H1 (cell line): ENCODE results near the gene JUN. TPM values are rescaled to one million over a fixed set of nuclear protein-coding genes. Genes with fewer than 3 reads are reported as not detected.

Experiments used
- BACH1 ChIP-seq: IDR thresholded peaks from 2 replicates; pipeline ENCODE4 v1.6.1; 2012; ENCODE audit warnings: low read length, improper control_type of control experiment
- BCL11A ChIP-seq, 2 experiments: IDR thresholded peaks; one replicate each; pipeline ENCODE4 v1.6.1; 2011; ENCODE audit warnings: low read depth in 2 of 2, low read length in 2 of 2, mild to moderate bottlenecking in 2 of 2
- CBX8 ChIP-seq: fragments of 300-800, 300-1000 bp; sonication (generic); IDR thresholded peaks from 2 replicates; pipeline ENCODE4 v1.7.1; 2016; ENCODE audit warnings: low read depth, low read length, borderline replicate concordance
- CEBPB ChIP-seq: IDR thresholded peaks from 2 replicates; pipeline ENCODE4 v1.6.1; 2012; ENCODE audit warnings: low read depth, low read length
- CHD2 ChIP-seq: IDR thresholded peaks from 2 replicates; pipeline ENCODE4 v1.6.1; 2012; ENCODE audit warnings: low read length, improper control_type of control experiment
- CREB1 ChIP-seq: IDR thresholded peaks from 2 replicates; pipeline ENCODE4 v1.6.1; 2012; ENCODE audit warnings: inconsistent platforms
- CTBP2 ChIP-seq: IDR thresholded peaks from 2 replicates; pipeline ENCODE4 v1.7.0; 2011; ENCODE audit warnings: borderline replicate concordance, mild to moderate bottlenecking, moderate library complexity, mixed read lengths, low read length; ENCODE audit not compliant: insufficient read depth, insufficient read length
- EZH2 ChIP-seq: fragments of 200-600 bp; sonication (generic); IDR thresholded peaks from 2 replicates; pipeline ENCODE4 v1.7.1; 2012; ENCODE audit warnings: low read depth, mild to moderate bottlenecking, moderate library complexity, low read length, inconsistent platforms; ENCODE audit not compliant: severe bottlenecking
- GABPA ChIP-seq: IDR thresholded peaks from 2 replicates; pipeline ENCODE4 v1.6.1; 2011; ENCODE audit warnings: mild to moderate bottlenecking, low read length, moderate library complexity, borderline replicate concordance; ENCODE audit not compliant: insufficient read depth
- GTF2F1 ChIP-seq: IDR thresholded peaks from 2 replicates; pipeline ENCODE4 v1.6.1; 2012; ENCODE audit warnings: low read depth, low read length, improper control_type of control experiment, borderline replicate concordance
- HDAC2 ChIP-seq, 2 experiments: fragments of 300-600 bp in 1 of 2; sonication (generic) in 1 of 2; IDR thresholded peaks; 2 replicates each; pipeline ENCODE4 v1.6.1; 2011 to 2012; ENCODE audit warnings: low read depth in 2 of 2, low read length in 2 of 2, mild to moderate bottlenecking in 2 of 2, moderate library complexity in 2 of 2, borderline replicate concordance in 1 of 2, inconsistent platforms in 1 of 2
- JUND ChIP-seq: IDR thresholded peaks from 2 replicates; pipeline ENCODE4 v1.6.1; 2011; ENCODE audit warnings: mild to moderate bottlenecking, improper control_type of control experiment, low read length
- KDM4A ChIP-seq: IDR thresholded peaks from one replicate; pipeline ENCODE4 v1.7.1; 2012; ENCODE audit warnings: low read depth, mild to moderate bottlenecking, moderate library complexity, low read length, inconsistent platforms; ENCODE audit not compliant: severe bottlenecking
- NRF1 ChIP-seq: IDR thresholded peaks from 2 replicates; pipeline ENCODE4 v1.6.1; 2011; ENCODE audit warnings: mild to moderate bottlenecking, low read depth, low read length, improper control_type of control experiment
- PHF8 ChIP-seq: fragments of 200-600 bp; sonication (generic); conservative IDR thresholded peaks from 2 replicates; pipeline ENCODE4 v1.7.1; 2012; ENCODE audit warnings: low read depth, mild to moderate bottlenecking, inconsistent platforms, low read length, moderate library complexity
- POLR2AphosphoS5 ChIP-seq: IDR thresholded peaks from 2 replicates; pipeline ENCODE4 v1.6.1; 2011; ENCODE audit warnings: low read depth, low read length
- RFX5 ChIP-seq: IDR thresholded peaks from 2 replicates; pipeline ENCODE4 v1.6.1; 2011; ENCODE audit warnings: low read depth, low read length, improper control_type of control experiment, borderline replicate concordance
- RXRA ChIP-seq: IDR thresholded peaks from 2 replicates; pipeline ENCODE4 v1.6.1; 2011; ENCODE audit warnings: low read depth, mild to moderate bottlenecking, low read length, moderate library complexity; ENCODE audit not compliant: insufficient read depth
- SIN3A ChIP-seq, 2 experiments: IDR thresholded peaks in 1 of 2; conservative IDR thresholded peaks in 1 of 2; 2 replicates each; pipeline ENCODE4 v1.6.1; 2011 to 2012; ENCODE audit warnings: low read length in 2 of 2, improper control_type of control experiment in 1 of 2, low read depth in 1 of 2, mild to moderate bottlenecking in 1 of 2
- SP1 ChIP-seq: IDR thresholded peaks from 2 replicates; pipeline ENCODE4 v1.6.1; 2011; ENCODE audit warnings: low read depth, low read length
- SP4 ChIP-seq: IDR thresholded peaks from 2 replicates; pipeline ENCODE4 v1.6.1; 2012; ENCODE audit warnings: low read length, inconsistent platforms
- TAF7 ChIP-seq: optimal IDR thresholded peaks from 2 replicates; pipeline ENCODE3; 2011; ENCODE audit warnings: low read depth, mild to moderate bottlenecking, inconsistent platforms, low read length, moderate library complexity, borderline replicate concordance
- ZNF274 ChIP-seq: IDR thresholded peaks from 2 replicates; pipeline ENCODE4 v1.7.0; 2012; ENCODE audit warnings: low read length, borderline replicate concordance; ENCODE audit errors: extremely low read depth
- polyA plus RNA-seq, 7 experiments: library from polyadenylated mRNA; depleted of rRNA in 3 of 7; stranded (reverse) in 5 of 7; unstranded in 2 of 7; fragments of >200 nt in 5 of 7; fragments of 200-250 nt in 2 of 7; gene quantifications; 1 replicate in 5 of 7; 2 replicates in 1 of 7; 4 replicates in 1 of 7; pipeline versions ENCODE4 v1.2.1 to v1.2.3, GENCODE V29; 2011 to 2013; ENCODE audit warnings: missing spikeins in 2 of 7, mixed read lengths in 2 of 7
- total RNA-seq: library from RNA; stranded (reverse); fragmentation: NEBNext Ultra II Directional; extraction: Animal tissue kit (Norgen Biotek cat#: 25700); gene quantifications from 2 replicates; pipeline ENCODE4 v1.2.1, GENCODE V29; 2021
- TF ChIP-seq, protein P1 (sequence below): IDR thresholded peaks from 2 replicates; pipeline ENCODE4 v1.6.1; 2012; ENCODE audit warnings: inconsistent platforms

JUN gene
- total and polyA plus RNA-seq, 2 of the 8 experiments (the other 6 are each of a cell fraction or from before 2014, with no cell fraction given) = 4.4 to 10.9 TPM

DNA sequence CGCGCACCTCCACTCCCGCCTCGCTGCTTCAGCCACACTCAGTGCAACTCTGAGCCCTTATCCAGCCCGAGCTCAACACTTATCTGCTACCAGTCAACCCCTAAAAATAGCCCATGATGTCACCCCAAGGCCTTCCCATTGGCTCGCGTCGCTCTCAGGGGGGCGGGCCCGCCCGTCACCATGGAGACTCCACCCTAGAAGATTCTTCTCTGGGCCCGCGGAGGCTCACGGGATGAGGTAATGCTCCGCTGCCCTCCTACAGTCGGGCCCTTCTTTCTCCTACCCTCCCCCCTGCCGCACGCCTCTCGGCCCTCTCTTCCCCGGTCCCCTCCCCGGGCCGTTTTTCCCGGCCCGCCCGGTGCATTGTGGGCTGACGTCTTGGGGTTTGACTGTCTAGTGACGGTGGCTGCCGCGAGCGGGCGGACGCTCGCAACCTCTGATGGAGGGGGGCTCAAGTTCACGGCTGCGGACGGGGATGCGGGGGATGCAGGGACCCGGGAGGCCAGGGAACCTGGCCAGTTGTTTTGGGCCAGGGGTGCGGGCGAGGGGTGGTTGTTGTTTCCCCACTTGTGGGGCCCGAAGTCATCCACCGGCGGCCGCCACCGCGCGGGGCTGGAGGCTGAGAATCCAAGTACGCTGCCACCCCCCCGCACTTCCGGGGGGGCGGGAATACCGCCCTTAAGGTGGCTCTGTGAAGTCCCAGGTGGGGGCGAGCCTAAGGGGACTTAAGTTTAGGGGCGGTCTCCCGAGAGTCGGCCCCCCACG, at the start of gene JUN (continued):
- TF ChIP-seq HDAC2 (IDR thresholded peaks at IDR 0.05; ENCODE audit: borderline replicate concordance in 1 of 2, low read depth in 2 of 2, low read length in 2 of 2) (no peak), PHF8 (peak; percentile 13; the same call in 1 of the 2 replicates), CHD2 (peak; percentile 45; the same call in 1 of the 2 replicates), GABPA (no peak), BACH1 (peak; percentile 7; the same call in 1 of the 2 replicates), JUND (peak; percentile 94), POLR2AphosphoS5 (peak; percentile 100), ZNF274 (no peak), TAF7 (peak; percentile 60), KDM4A (peak; percentile 66), CBX8 (no peak), NRF1 (no peak), GTF2F1 (peak; percentile 93), RFX5 (no peak), SIN3A (conservative IDR thresholded peaks at IDR 0.05 in 1 of 2, IDR thresholded peaks at IDR 0.05 in 1 of 2; ENCODE audit: low read depth in 1 of 2, low read length in 2 of 2) (peak in 1 of 2 experiments; percentile 12; a peak in 1 of 4 replicates), CTBP2 (peak; percentile 63), BCL11A (IDR thresholded peaks at IDR 0.05; ENCODE audit: low read depth in 2 of 2, low read length in 2 of 2) (no peak), CEBPB (0 out of 2 replicates have a peak, but pooled peaks have one; percentile 25), SP4 (no peak), CREB1 (peak; percentile 78), SP1 (peak; percentile 74; the same call in 1 of the 2 replicates), EZH2 (no peak), RXRA (no peak)
- TF ChIP-seq, protein P1, sequence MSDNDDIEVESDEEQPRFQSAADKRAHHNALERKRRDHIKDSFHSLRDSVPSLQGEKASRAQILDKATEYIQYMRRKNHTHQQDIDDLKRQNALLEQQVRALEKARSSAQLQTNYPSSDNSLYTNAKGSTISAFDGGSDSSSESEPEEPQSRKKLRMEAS = peak; percentile 72
